Measurements from ENCODE around the gene CXCL12.

GRCh38 chr10:44416936-44417335 lies 32.0 kb upstream of the CXCL12 start:
- TF ChIP-seq CTCF (IDR thresholded peaks at IDR 0.05; ENCODE audit: low read depth, low read length, missing input control) (no peak), TAF1 (conservative IDR thresholded peaks at IDR 0.05) (no peak), REST (IDR thresholded peaks at IDR 0.05) (no peak), SP1 (IDR thresholded peaks at IDR 0.05) (no peak), HNF4G (IDR thresholded peaks at IDR 0.05) (no peak), GABPA (IDR thresholded peaks at IDR 0.05 in 1 of 2, conservative IDR thresholded peaks at IDR 0.05 in 1 of 2) (no peak), MAX (IDR thresholded peaks at IDR 0.05) (no peak), ATF3 (IDR thresholded peaks at IDR 0.05) (no peak), NR2F2 (IDR thresholded peaks at IDR 0.05) (no peak), JUND (IDR thresholded peaks at IDR 0.05) (no peak), EGR1 (IDR thresholded peaks at IDR 0.05; ENCODE audit: low read depth in 2 of 2) (no peak), ZBTB33 (IDR thresholded peaks at IDR 0.05) (no peak)
